Caco-2 (cell line): ENCODE results near the gene EHBP1. TPM values are rescaled to one million over a fixed set of nuclear protein-coding genes. Genes with fewer than 3 reads are reported as not detected.

ENCODE experiments used
- BruUV-seq: library from RNA; stranded (reverse); fragments of 400-500 nt; replicated peaks from 2 replicates; lab custom pipeline; 2021; lab: Mats Ljungman, UMichigan
- CTCF ChIA-PET: fragments of 300-600 bp; sonication (Branson Sonifier 250); formaldehyde crosslinking; loops from one replicate; lab custom pipeline; 2022; ENCODE audit warnings: antibody characterized with exemption; lab: Charles Lee
- POLR2A ChIA-PET: fragments of 300-600 bp; sonication (Branson Sonifier 250); formaldehyde crosslinking; loops from one replicate; lab custom pipeline; 2022; ENCODE audit warnings: antibody characterized with exemption; lab: Charles Lee
- DNase-seq, 2 experiments: peaks; one replicate each; pipeline versions ENCODE4 v3.0.0 to v3.0.0-alpha.2; 2020 to 2022
- H3K27me3 ChIP-seq: replicated peaks from 2 replicates; pipeline ENCODE4 v1.6.0; 2011; ENCODE audit warnings: low read length; ENCODE audit not compliant: control insufficient read depth, insufficient read depth
- H3K36me3 ChIP-seq: 2 replicates; pipeline ENCODE4 v1.5.1; 2011; ENCODE audit warnings: low read length; ENCODE audit not compliant: control insufficient read depth, insufficient read depth
- H3K4me1 ChIP-seq: fragments of 250-450 bp; sonication (Bioruptor Pico); 2 replicates; pipeline ENCODE4 v1.5.1; 2020; ENCODE audit warnings: mild to moderate bottlenecking
- H3K4me3 ChIP-seq: 2 replicates; pipeline ENCODE4 v1.5.1; 2011; ENCODE audit warnings: low read depth, mild to moderate bottlenecking, control low read depth, low read length
- H3K9me3 ChIP-seq: fragments of 250-450 bp; sonication (Bioruptor Pico); 2 replicates; pipeline ENCODE4 v1.5.1; 2020; ENCODE audit warnings: mild to moderate bottlenecking, moderate library complexity
- H3K27ac Mint-ChIP-seq: one replicate; pipeline ENCODE4 v1.8.0; 2022; ENCODE audit warnings: mixed read lengths; ENCODE audit not compliant: unreplicated experiment
- H3K27me3 Mint-ChIP-seq: one replicate; pipeline ENCODE4 v1.8.0; 2022; ENCODE audit warnings: mixed read lengths; ENCODE audit not compliant: insufficient read depth, unreplicated experiment
- H3K36me3 Mint-ChIP-seq: one replicate; pipeline ENCODE4 v1.8.0; 2022; ENCODE audit warnings: mild to moderate bottlenecking, mixed read lengths; ENCODE audit not compliant: insufficient read depth, unreplicated experiment
- H3K4me1 Mint-ChIP-seq: one replicate; pipeline ENCODE4 v1.8.0; 2022; ENCODE audit warnings: low read depth, mixed read lengths; ENCODE audit not compliant: unreplicated experiment
- H3K4me3 Mint-ChIP-seq: one replicate; pipeline ENCODE4 v1.8.0; 2022; ENCODE audit warnings: mild to moderate bottlenecking, moderate library complexity, mixed read lengths; ENCODE audit not compliant: unreplicated experiment
- H3K9me3 Mint-ChIP-seq: one replicate; pipeline ENCODE4 v1.8.0; 2022; ENCODE audit warnings: mixed read lengths; ENCODE audit not compliant: unreplicated experiment
- CTCF ChIP-seq, 2 experiments: fragments of 200-600 bp in 1 of 2; IDR thresholded peaks; 1 replicate in 1 of 2; 2 replicates in 1 of 2; pipeline versions ENCODE4 v1.5.1 to v1.8.0; 2011 to 2022; ENCODE audit warnings: antibody characterized with exemption in 1 of 2, control low read depth in 1 of 2, inconsistent platforms in 1 of 2, low read depth in 1 of 2, low read length in 1 of 2, mild to moderate bottlenecking in 1 of 2, moderate library complexity in 1 of 2; ENCODE audit not compliant: insufficient read depth in 1 of 2, severe bottlenecking in 1 of 2, unreplicated experiment in 1 of 2
- intact Hi-C: fragments of 100-400 bp; cut with micrococcal nuclease; formaldehyde crosslinking; loops from one replicate; pipeline ENCODE4 v1.10.0; 2022; ENCODE audit not compliant: unreplicated experiment
- total RNA-seq: library from RNA; stranded (reverse); gene quantifications from 2 replicates; pipeline ENCODE4 v1.2.3, GENCODE V29; 2022

EHBP1 gene
- total RNA-seq, 1 experiment from 2014 or later, result 120 TPM

GRCh38 chr2:62704654-62705006 is 883 bp upstream of the EHBP1 start:
- Mint-ChIP-seq H3K4me1 (peaks cover 29% of the 10 kb centered on the region), H3K27ac (peak overlapping the region; percentile 87), H3K36me3 (peaks cover 38% of the 10 kb centered on the region), H3K27me3 (no peaks in the 10 kb centered on the region), H3K4me3 (peak overlapping the region; percentile 91), H3K9me3 (no peaks in the 10 kb centered on the region)
- ChIA-PET POLR2A (interaction anchor here (0.6 to 1.9 kb wide), 8 partner anchors 32 to 248 kb away, joined by 3 to 17 read pairs (median 4); partner anchors contain the start of gene TMEM17), CTCF (interaction anchor here (0.5 to 1.8 kb wide), 5 partner anchors 18 to 248 kb away, joined by 3 to 9 read pairs (median 3); no protein-coding TSS in a partner anchor)
- no peak for TF ChIP-seq CTCF (IDR thresholded peaks at IDR 0.05; ENCODE audit: insufficient read depth in 1 of 2, low read depth in 1 of 2, low read length in 1 of 2, severe bottlenecking in 1 of 2, unreplicated experiment in 1 of 2)
- no peak for DNase-seq
- no peaks in the 10 kb centered on the region for H3K27me3 ChIP-seq
- no peaks in the 10 kb centered on the region for H3K36me3 ChIP-seq
- no peaks in the 10 kb centered on the region for H3K9me3 ChIP-seq
- peaks cover 34% of the 10 kb centered on the region for H3K4me1 ChIP-seq
- TSS peak; percentile 95 for BruUV-seq
- H3K4me3 ChIP-seq, result peak overlapping the region; percentile 66
- intact Hi-C loops, result loop anchor here (1.0 to 2.0 kb wide), 9 partner anchors 25 to 247 kb away; partner anchors contain the start of gene TMEM17

DNA sequence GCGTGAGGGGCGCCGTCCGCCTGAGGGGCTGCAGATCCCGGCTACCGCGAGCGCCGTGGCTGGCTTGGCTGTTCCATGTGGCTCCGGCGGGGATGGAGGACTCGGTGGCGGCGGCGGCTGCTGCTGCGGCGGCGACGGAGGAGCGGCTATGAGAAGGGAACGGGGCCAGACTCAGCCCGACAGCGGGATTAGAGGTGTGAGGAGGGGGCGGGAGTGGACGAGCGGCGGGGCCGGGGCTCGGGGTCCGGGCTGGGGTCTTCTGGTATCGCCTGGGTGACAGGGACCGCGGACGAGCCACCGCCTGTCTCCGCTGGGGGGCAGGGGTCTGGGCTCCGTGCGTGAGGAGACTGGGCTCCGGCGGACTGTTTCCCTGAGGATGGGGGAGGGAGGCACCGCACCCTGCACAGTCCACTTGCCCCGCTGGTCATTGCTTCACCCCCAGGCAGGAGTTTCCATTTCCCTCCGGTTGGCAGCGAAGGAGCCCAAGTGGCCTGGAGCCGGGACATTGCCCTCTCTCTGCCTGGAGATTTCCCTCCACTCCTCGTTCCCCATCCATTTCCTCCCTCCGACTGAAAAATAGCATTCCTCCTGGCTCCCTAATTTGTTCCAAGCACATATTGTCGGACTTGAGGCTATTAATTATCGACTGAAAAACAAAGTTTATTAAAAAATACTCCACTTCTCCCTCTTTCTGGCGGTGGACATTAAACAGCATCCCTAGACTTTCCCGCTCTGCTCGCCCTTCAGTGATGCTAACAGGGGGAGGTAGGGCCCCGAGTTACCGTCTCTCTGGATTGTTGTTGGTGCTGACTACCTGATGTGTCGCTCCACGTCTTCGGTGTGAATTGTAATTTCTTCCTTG is 577 bp downstream of the EHBP1 start:
- Mint-ChIP-seq H3K4me3 (peak overlapping the region; percentile 91), H3K9me3 (no peaks in the 10 kb centered on the region), H3K27me3 (no peaks in the 10 kb centered on the region), H3K4me1 (peaks cover 29% of the 10 kb centered on the region), H3K36me3 (peaks cover 38% of the 10 kb centered on the region), H3K27ac (peak overlapping the region; percentile 87)
- DNase-seq, result peak; percentile 89 to 91
- Histone ChIP-seq H3K27me3 (no peaks in the 10 kb centered on the region), H3K4me1 (peaks cover 34% of the 10 kb centered on the region), H3K4me3 (peak overlapping the region; percentile 86), H3K36me3 (no peaks in the 10 kb centered on the region), H3K9me3 (no peaks in the 10 kb centered on the region)
- ChIA-PET CTCF (interaction anchor here (0.8 to 1.8 kb wide), 3 partner anchors 33 to 249 kb away, joined by 3 to 9 read pairs (median 5); no protein-coding TSS in a partner anchor), POLR2A (interaction anchor here (0.5 to 1.9 kb wide), 7 partner anchors 33 to 840 kb away, joined by 3 to 17 read pairs (median 5); partner anchors contain the start of gene TMEM17)
- peak; percentile 75 to 77 for TF ChIP-seq CTCF (IDR thresholded peaks at IDR 0.05; ENCODE audit: insufficient read depth in 1 of 2, low read depth in 1 of 2, low read length in 1 of 2, severe bottlenecking in 1 of 2, unreplicated experiment in 1 of 2)
- BruUV-seq, result no TSS peak
- intact Hi-C loops, result loop anchor here (1.0 to 2.0 kb wide), 9 partner anchors 27 to 249 kb away; partner anchors contain the start of gene TMEM17

- Histone ChIP-seq H3K36me3 (no peaks in the 10 kb centered on the region), H3K4me1 (peaks cover 34% of the 10 kb centered on the region), H3K9me3 (no peaks in the 10 kb centered on the region), H3K4me3 (peak overlapping the region; percentile 86), H3K27me3 (no peaks in the 10 kb centered on the region)
- intact Hi-C loops, result no loop called here
- H3K4me3 Mint-ChIP-seq, result peak overlapping the region; percentile 91
- H3K4me1 Mint-ChIP-seq, result peaks cover 29% of the 10 kb centered on the region
- H3K9me3 Mint-ChIP-seq, result no peaks in the 10 kb centered on the region
- no peak for DNase-seq
- H3K27ac Mint-ChIP-seq, result peak overlapping the region; percentile 87
- peaks cover 38% of the 10 kb centered on the region for H3K36me3 Mint-ChIP-seq
- POLR2A ChIA-PET, result no interaction called here
- CTCF ChIA-PET, result no interaction called here
- no peaks in the 10 kb centered on the region for H3K27me3 Mint-ChIP-seq
- TF ChIP-seq CTCF (IDR thresholded peaks at IDR 0.05; ENCODE audit: insufficient read depth in 1 of 2, low read depth in 1 of 2, low read length in 1 of 2, severe bottlenecking in 1 of 2, unreplicated experiment in 1 of 2), result no peak
- no TSS peak for BruUV-seq
Observed at GRCh38 chr2:62706721-62707521, 1.4 kb downstream of the EHBP1 start.
